ENCODE measurements around the gene PXDN. TPM values are rescaled to one million over a fixed set of nuclear protein-coding genes. Genes with fewer than 3 reads are reported as not detected.
A peak's percentile ranks its signal among the peaks of the same experiment; 100 is the strongest.

The PXDN gene
- total and polyA plus RNA-seq, 8 donors = 3.3 to 71.6 (median 28.0) TPM

DNA sequence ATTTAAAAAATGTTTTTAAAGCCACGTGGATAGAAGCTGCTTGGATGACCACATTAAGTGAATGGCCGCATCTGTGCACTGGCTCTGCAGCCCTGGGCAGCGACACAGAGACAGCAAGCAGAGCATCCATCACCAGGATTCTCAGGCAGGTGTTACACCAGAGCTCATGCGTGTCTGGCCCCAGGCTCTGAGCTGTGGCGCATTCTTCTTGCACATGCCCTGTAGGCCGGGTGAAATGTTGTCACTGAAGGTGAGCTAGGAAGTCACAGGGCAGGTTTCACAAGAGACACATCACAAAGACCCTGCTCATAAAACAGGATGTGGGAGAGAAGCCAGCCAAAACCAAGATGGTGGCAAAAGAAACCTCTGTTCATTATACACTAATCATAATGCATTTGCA lies 8.4 kb upstream of the PXDN start:
- H3K4me1 ChIP-seq = peaks cover 0 to 18% (median 0%) of the 10 kb centered on the region in 4 donors
- no peak for TF ChIP-seq POLR2AphosphoS5 (IDR thresholded peaks at IDR 0.05)
- TF ChIP-seq POLR2A (IDR thresholded peaks at IDR 0.05) = no peak
- no peak for TF ChIP-seq EP300 (IDR thresholded peaks at IDR 0.05)
- TF ChIP-seq, protein P1, sequence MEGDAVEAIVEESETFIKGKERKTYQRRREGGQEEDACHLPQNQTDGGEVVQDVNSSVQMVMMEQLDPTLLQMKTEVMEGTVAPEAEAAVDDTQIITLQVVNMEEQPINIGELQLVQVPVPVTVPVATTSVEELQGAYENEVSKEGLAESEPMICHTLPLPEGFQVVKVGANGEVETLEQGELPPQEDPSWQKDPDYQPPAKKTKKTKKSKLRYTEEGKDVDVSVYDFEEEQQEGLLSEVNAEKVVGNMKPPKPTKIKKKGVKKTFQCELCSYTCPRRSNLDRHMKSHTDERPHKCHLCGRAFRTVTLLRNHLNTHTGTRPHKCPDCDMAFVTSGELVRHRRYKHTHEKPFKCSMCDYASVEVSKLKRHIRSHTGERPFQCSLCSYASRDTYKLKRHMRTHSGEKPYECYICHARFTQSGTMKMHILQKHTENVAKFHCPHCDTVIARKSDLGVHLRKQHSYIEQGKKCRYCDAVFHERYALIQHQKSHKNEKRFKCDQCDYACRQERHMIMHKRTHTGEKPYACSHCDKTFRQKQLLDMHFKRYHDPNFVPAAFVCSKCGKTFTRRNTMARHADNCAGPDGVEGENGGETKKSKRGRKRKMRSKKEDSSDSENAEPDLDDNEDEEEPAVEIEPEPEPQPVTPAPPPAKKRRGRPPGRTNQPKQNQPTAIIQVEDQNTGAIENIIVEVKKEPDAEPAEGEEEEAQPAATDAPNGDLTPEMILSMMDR (IDR thresholded peaks at IDR 0.05) = no peak
- no peak overlapping the region for H3K27ac ChIP-seq
- no peak overlapping the region for H3K4me3 ChIP-seq
- peaks cover 0 to 14% (median 0%) of the 10 kb centered on the region in 3 donors for H3K27me3 ChIP-seq
- intact Hi-C loops (cut with DNase I; ENCODE audit: low total_unique reads) = no loop called here
- H3K9me3 ChIP-seq = peaks cover 0 to 13% (median 6%) of the 10 kb centered on the region in 4 donors
- DNase-seq = peak in 1 of 2 donors; percentile 19
- WGBS, 5 donors = 86 to 87% (median 87%) methylated on average over 6 of the region's 6 CpGs
- no peaks in the 10 kb centered on the region for H3K36me3 ChIP-seq

GRCh38 chr2:1751767-1752725 lies 7.7 kb upstream of the PXDN start:
- DNase-seq = peak in 1 of 2 donors; percentile 17
- 75 to 78% (median 76%) methylated on average over 18 to 21 of the region's 21 CpGs for WGBS, 5 donors
- Histone ChIP-seq H3K4me3 (no peak overlapping the region), H3K27ac (no peak overlapping the region), H3K36me3 (no peaks in the 10 kb centered on the region), H3K27me3 (peaks cover 0 to 21% (median 0%) of the 10 kb centered on the region in 3 donors), H3K4me1 (peaks cover 0 to 16% (median 0%) of the 10 kb centered on the region in 4 donors), H3K9me3 (peaks cover 0 to 13% (median 6%) of the 10 kb centered on the region in 4 donors)
- TF ChIP-seq POLR2A (IDR thresholded peaks at IDR 0.05) (no peak), POLR2AphosphoS5 (IDR thresholded peaks at IDR 0.05) (no peak), EP300 (IDR thresholded peaks at IDR 0.05) (no peak)
- TF ChIP-seq, protein P1 (IDR thresholded peaks at IDR 0.05) = no peak
- intact Hi-C loops (cut with DNase I; ENCODE audit: low total_unique reads) = no loop called here

- intact Hi-C loops (cut with DNase I; ENCODE audit: low total_unique reads) = no loop called here
- DNase-seq = peak; percentile 50 to 89
- Histone ChIP-seq H3K36me3 (no peaks in the 10 kb centered on the region), H3K9me3 (peaks cover 0 to 13% (median 6%) of the 10 kb centered on the region in 4 donors), H3K27ac (no peak overlapping the region), H3K4me1 (peaks cover 0 to 16% (median 0%) of the 10 kb centered on the region in 4 donors), H3K4me3 (no peak overlapping the region), H3K27me3 (peaks cover 0 to 26% (median 0%) of the 10 kb centered on the region in 3 donors)
- 31 to 46% (median 40%) methylated on average over 13 to 24 of the region's 24 CpGs for whole genome bisulfite sequencing, 5 donors
- no peak for TF ChIP-seq EP300 (IDR thresholded peaks at IDR 0.05)
- TF ChIP-seq, protein P1 (IDR thresholded peaks at IDR 0.05) = peak in 5 of 7 experiments; percentile 46 to 81 (median 60)
Observed at GRCh38 chr2:1750933-1751766, 6.8 kb upstream of the PXDN start.

All from stomach (tissue), 9 donors.